ENCODE results near the gene SUN1.

DNA sequence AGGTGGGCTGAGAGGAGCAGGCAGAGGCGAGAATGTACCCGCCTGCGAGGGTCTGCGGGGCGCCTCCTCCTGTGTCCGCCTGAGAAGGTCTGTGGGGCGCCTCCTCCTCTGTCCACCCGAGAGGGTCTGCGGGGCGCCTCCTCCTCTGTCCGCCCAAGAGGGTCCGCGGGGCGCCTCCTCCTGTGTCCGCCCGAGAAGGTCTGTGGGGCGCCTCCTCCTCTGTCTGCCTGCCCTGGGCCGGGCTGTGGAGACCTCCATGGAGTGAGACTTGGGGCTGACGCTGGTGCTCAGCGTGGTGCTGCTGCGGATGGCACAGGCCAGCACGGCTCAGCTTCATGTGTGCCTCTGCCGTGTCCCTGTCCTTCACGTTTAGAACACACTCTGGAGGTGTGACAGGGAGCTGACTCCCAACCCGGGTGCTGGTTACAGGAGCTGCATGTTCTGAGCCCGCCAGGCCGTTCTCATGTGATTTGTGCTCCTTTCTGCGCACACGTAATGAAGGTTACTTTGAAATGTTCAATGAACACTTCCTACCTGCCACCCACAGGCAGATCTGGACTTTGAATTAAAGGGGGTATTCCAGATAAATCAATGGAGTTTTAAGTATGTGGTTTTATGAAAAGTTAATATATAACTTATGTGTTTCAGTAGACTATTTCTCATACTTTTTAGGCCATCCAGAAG is 23.6 kb downstream of the SUN1 start:
- TF ChIP-seq, protein P1, sequence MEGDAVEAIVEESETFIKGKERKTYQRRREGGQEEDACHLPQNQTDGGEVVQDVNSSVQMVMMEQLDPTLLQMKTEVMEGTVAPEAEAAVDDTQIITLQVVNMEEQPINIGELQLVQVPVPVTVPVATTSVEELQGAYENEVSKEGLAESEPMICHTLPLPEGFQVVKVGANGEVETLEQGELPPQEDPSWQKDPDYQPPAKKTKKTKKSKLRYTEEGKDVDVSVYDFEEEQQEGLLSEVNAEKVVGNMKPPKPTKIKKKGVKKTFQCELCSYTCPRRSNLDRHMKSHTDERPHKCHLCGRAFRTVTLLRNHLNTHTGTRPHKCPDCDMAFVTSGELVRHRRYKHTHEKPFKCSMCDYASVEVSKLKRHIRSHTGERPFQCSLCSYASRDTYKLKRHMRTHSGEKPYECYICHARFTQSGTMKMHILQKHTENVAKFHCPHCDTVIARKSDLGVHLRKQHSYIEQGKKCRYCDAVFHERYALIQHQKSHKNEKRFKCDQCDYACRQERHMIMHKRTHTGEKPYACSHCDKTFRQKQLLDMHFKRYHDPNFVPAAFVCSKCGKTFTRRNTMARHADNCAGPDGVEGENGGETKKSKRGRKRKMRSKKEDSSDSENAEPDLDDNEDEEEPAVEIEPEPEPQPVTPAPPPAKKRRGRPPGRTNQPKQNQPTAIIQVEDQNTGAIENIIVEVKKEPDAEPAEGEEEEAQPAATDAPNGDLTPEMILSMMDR (IDR thresholded peaks at IDR 0.05) = no peak
- TF ChIP-seq POLR2AphosphoS5 (IDR thresholded peaks at IDR 0.05) (no peak), POLR2A (IDR thresholded peaks at IDR 0.05) (no peak)

Measured in suprapubic skin (tissue), 4 donors.